ENCODE results near the gene CARMIL1.

The CARMIL1 gene

DNA sequence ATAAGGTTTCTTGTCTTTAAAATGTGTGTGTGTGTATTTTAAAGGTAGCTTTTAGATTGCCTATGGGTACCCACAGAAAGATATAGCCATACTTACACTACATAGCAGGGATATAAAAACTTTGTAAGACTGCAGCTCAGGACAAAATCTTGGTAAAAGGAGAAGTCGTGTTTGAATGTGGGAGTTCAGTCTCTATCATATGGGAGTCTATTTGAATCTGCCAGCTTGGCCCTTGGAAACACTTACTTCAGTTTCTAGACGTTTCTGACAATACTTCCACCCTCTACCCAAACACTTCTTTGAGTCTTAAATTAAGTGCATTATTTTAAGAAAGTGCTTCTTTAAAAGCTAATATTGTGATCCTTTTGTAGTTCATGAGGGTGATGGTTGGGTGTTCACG lies 155.7 kb downstream of the CARMIL1 start:
- H3K36me3 ChIP-seq (ENCODE audit: insufficient read depth, low read length): no peaks in the 10 kb centered on the region
- no peaks in the 10 kb centered on the region for H3K9me2 ChIP-seq (replicated peaks; ENCODE audit: low read depth, low read length)
- H3F3A ChIP-seq (ENCODE audit: low read depth): no peaks in the 10 kb centered on the region
- H3K4me2 ChIP-seq (ENCODE audit: low read depth, low read length, poor library complexity, severe bottlenecking): no peak overlapping the region
- H3K9me3 ChIP-seq (ENCODE audit: insufficient read depth, low read depth, low read length): no peaks in the 10 kb centered on the region
- H3K9ac ChIP-seq (ENCODE audit: low read depth, low read length, poor library complexity, severe bottlenecking): no peak overlapping the region
- no peak for TF ChIP-seq EZH2phosphoT487 (IDR thresholded peaks at IDR 0.05; ENCODE audit: borderline replicate concordance)
- TF ChIP-seq, protein P1, sequence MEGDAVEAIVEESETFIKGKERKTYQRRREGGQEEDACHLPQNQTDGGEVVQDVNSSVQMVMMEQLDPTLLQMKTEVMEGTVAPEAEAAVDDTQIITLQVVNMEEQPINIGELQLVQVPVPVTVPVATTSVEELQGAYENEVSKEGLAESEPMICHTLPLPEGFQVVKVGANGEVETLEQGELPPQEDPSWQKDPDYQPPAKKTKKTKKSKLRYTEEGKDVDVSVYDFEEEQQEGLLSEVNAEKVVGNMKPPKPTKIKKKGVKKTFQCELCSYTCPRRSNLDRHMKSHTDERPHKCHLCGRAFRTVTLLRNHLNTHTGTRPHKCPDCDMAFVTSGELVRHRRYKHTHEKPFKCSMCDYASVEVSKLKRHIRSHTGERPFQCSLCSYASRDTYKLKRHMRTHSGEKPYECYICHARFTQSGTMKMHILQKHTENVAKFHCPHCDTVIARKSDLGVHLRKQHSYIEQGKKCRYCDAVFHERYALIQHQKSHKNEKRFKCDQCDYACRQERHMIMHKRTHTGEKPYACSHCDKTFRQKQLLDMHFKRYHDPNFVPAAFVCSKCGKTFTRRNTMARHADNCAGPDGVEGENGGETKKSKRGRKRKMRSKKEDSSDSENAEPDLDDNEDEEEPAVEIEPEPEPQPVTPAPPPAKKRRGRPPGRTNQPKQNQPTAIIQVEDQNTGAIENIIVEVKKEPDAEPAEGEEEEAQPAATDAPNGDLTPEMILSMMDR (conservative IDR thresholded peaks at IDR 0.05; ENCODE audit: low read length): no peak
- no peaks in the 10 kb centered on the region for H4K20me1 ChIP-seq (ENCODE audit: insufficient read depth, low read length, poor library complexity, severe bottlenecking)
- H3K4me3 ChIP-seq (ENCODE audit: low read length, poor library complexity, severe bottlenecking): no peak overlapping the region
- H3K4me1 ChIP-seq (ENCODE audit: insufficient read depth, low read length, poor library complexity, severe bottlenecking): peaks cover 41% of the 10 kb centered on the region
- no peaks in the 10 kb centered on the region for H3K27me3 ChIP-seq (ENCODE audit: insufficient read depth, low read length, poor library complexity, severe bottlenecking)
- H2AFZ ChIP-seq (ENCODE audit: low read length): no peak overlapping the region
- H3K79me2 ChIP-seq (ENCODE audit: insufficient read depth, low read length): no peaks in the 10 kb centered on the region

GRCh38 chr6:25435416-25435985 lies 156.3 kb downstream of the CARMIL1 start:
- TF ChIP-seq EZH2phosphoT487 (IDR thresholded peaks at IDR 0.05; ENCODE audit: borderline replicate concordance): no peak
- TF ChIP-seq, protein P1 (conservative IDR thresholded peaks at IDR 0.05; ENCODE audit: low read length): no peak
- Histone ChIP-seq H3K4me2 (ENCODE audit: low read depth, low read length, poor library complexity, severe bottlenecking) (no peak overlapping the region), H3K4me1 (ENCODE audit: insufficient read depth, low read length, poor library complexity, severe bottlenecking) (peaks cover 46% of the 10 kb centered on the region), H3K9me2 (replicated peaks; ENCODE audit: low read depth, low read length) (no peaks in the 10 kb centered on the region), H4K20me1 (ENCODE audit: insufficient read depth, low read length, poor library complexity, severe bottlenecking) (no peaks in the 10 kb centered on the region), H3K9me3 (ENCODE audit: insufficient read depth, low read depth, low read length) (no peaks in the 10 kb centered on the region), H3K36me3 (ENCODE audit: insufficient read depth, low read length) (no peaks in the 10 kb centered on the region), H3K4me3 (ENCODE audit: low read length, poor library complexity, severe bottlenecking) (no peak overlapping the region), H3K27me3 (ENCODE audit: insufficient read depth, low read length, poor library complexity, severe bottlenecking) (no peaks in the 10 kb centered on the region), H3K9ac (ENCODE audit: low read depth, low read length, poor library complexity, severe bottlenecking) (no peak overlapping the region), H2AFZ (ENCODE audit: low read length) (no peak overlapping the region), H3K79me2 (ENCODE audit: insufficient read depth, low read length) (no peaks in the 10 kb centered on the region), H3F3A (ENCODE audit: low read depth) (no peaks in the 10 kb centered on the region)

GRCh38 chr6:25436760-25437159 lies 157.6 kb downstream of the CARMIL1 start:
- Histone ChIP-seq H3K9ac (ENCODE audit: low read depth, low read length, poor library complexity, severe bottlenecking) (no peak overlapping the region), H3K79me2 (ENCODE audit: insufficient read depth, low read length) (no peaks in the 10 kb centered on the region), H4K20me1 (ENCODE audit: insufficient read depth, low read length, poor library complexity, severe bottlenecking) (no peaks in the 10 kb centered on the region), H3K9me3 (ENCODE audit: insufficient read depth, low read depth, low read length) (no peaks in the 10 kb centered on the region), H3K4me2 (ENCODE audit: low read depth, low read length, poor library complexity, severe bottlenecking) (no peak overlapping the region), H2AFZ (ENCODE audit: low read length) (no peak overlapping the region), H3K4me3 (ENCODE audit: low read length, poor library complexity, severe bottlenecking) (no peak overlapping the region), H3K9me2 (replicated peaks; ENCODE audit: low read depth, low read length) (no peaks in the 10 kb centered on the region), H3K36me3 (ENCODE audit: insufficient read depth, low read length) (no peaks in the 10 kb centered on the region), H3K4me1 (ENCODE audit: insufficient read depth, low read length, poor library complexity, severe bottlenecking) (peaks cover 51% of the 10 kb centered on the region), H3F3A (ENCODE audit: low read depth) (no peaks in the 10 kb centered on the region), H3K27me3 (ENCODE audit: insufficient read depth, low read length, poor library complexity, severe bottlenecking) (no peaks in the 10 kb centered on the region)
- TF ChIP-seq, protein P1 (conservative IDR thresholded peaks at IDR 0.05; ENCODE audit: low read length): no peak
- no peak for TF ChIP-seq EZH2phosphoT487 (IDR thresholded peaks at IDR 0.05; ENCODE audit: borderline replicate concordance)
